GM23248 (cell line): ENCODE measurements around the gene RASGEF1B.

Source experiments
- EZH2 ChIP-seq: fragments of 200-600 bp; sonication (generic); IDR thresholded peaks from 2 replicates; pipeline ENCODE4 v1.6.1; 2018; ENCODE audit warnings: antibody characterized with exemption, mild to moderate bottlenecking; ENCODE audit not compliant: insufficient read depth, poor library complexity, severe bottlenecking
- EZH2phosphoT487 ChIP-seq: fragments of 200-600 bp; sonication (generic); IDR thresholded peaks from 2 replicates; pipeline ENCODE4 v1.6.1; 2018; ENCODE audit warnings: antibody characterized with exemption, moderate library complexity, mild to moderate bottlenecking, low read depth; ENCODE audit not compliant: insufficient read depth

- no peak for TF ChIP-seq EZH2
- TF ChIP-seq EZH2phosphoT487 = no peak
These were observed 63.4 kb downstream of the RASGEF1B start for GRCh38 chr4:81408341-81408740.
